Measurements from ENCODE around the gene COL5A3. TPM values are rescaled to one million over a fixed set of nuclear protein-coding genes. Genes with fewer than 3 reads are reported as not detected.

Gene COL5A3
- polyA plus RNA-seq, 1 donor from 2014 or later, result 0.11 TPM

GRCh38 chr19:9966448-9966847, 43.9 kb downstream of the COL5A3 start:
- H3K27me3 ChIP-seq (ENCODE audit: insufficient read depth, low read depth, low read length), result peaks cover 24% of the 10 kb centered on the region
- no peaks in the 10 kb centered on the region for H3K36me3 ChIP-seq (ENCODE audit: insufficient read depth, low read length)
- no peak overlapping the region for H3K9ac ChIP-seq (ENCODE audit: low read length)
- no peak overlapping the region for H2AFZ ChIP-seq (ENCODE audit: low read depth, low read length)
- no peaks in the 10 kb centered on the region for H3K79me2 ChIP-seq (replicated peaks; ENCODE audit: insufficient read depth, low read length)
- no peak overlapping the region for H3K4me2 ChIP-seq (ENCODE audit: low read length)
- no peak overlapping the region for H3K27ac ChIP-seq (ENCODE audit: low read length)
- H3K4me3 ChIP-seq (ENCODE audit: low read length), result no peak overlapping the region
- no peaks in the 10 kb centered on the region for H4K20me1 ChIP-seq (ENCODE audit: insufficient read depth)
- no peak for TF ChIP-seq REST (IDR thresholded peaks at IDR 0.05; ENCODE audit: borderline replicate concordance)
- no peaks in the 10 kb centered on the region for H3K9me2 ChIP-seq (ENCODE audit: insufficient read depth, low read length)
- H3F3A ChIP-seq (ENCODE audit: insufficient read depth, low read length, poor library complexity, severe bottlenecking), result no peaks in the 10 kb centered on the region
- H3K9me3 ChIP-seq (ENCODE audit: low read length), result no peaks in the 10 kb centered on the region

GRCh38 chr19:9966024-9966423, 44.3 kb downstream of the COL5A3 start:
- Histone ChIP-seq H2AFZ (ENCODE audit: low read depth, low read length) (no peak overlapping the region), H3K9me3 (ENCODE audit: low read length) (no peaks in the 10 kb centered on the region), H3K4me2 (ENCODE audit: low read length) (no peak overlapping the region), H3F3A (ENCODE audit: insufficient read depth, low read length, poor library complexity, severe bottlenecking) (no peaks in the 10 kb centered on the region), H3K9ac (ENCODE audit: low read length) (no peak overlapping the region), H3K79me2 (replicated peaks; ENCODE audit: insufficient read depth, low read length) (no peaks in the 10 kb centered on the region), H3K36me3 (ENCODE audit: insufficient read depth, low read length) (no peaks in the 10 kb centered on the region), H4K20me1 (ENCODE audit: insufficient read depth) (no peaks in the 10 kb centered on the region), H3K4me3 (ENCODE audit: low read length) (no peak overlapping the region), H3K27ac (ENCODE audit: low read length) (no peak overlapping the region), H3K27me3 (ENCODE audit: insufficient read depth, low read depth, low read length) (peaks cover 24% of the 10 kb centered on the region), H3K9me2 (ENCODE audit: insufficient read depth, low read length) (no peaks in the 10 kb centered on the region)
- no peak for TF ChIP-seq CTCF (IDR thresholded peaks at IDR 0.05; ENCODE audit: poor library complexity, severe bottlenecking)
- TF ChIP-seq EP300 (conservative IDR thresholded peaks at IDR 0.05; ENCODE audit: poor library complexity, severe bottlenecking), result no peak
- TF ChIP-seq RAD21 (conservative IDR thresholded peaks at IDR 0.05), result no peak
- no peak for TF ChIP-seq POLR2AphosphoS5 (IDR thresholded peaks at IDR 0.05)
- no peak for TF ChIP-seq EZH2 (IDR thresholded peaks at IDR 0.05; ENCODE audit: borderline replicate concordance, insufficient read depth, low read length, poor library complexity, severe bottlenecking)
- no peak for TF ChIP-seq REST (IDR thresholded peaks at IDR 0.05; ENCODE audit: borderline replicate concordance)
- no peak for TF ChIP-seq MXI1 (conservative IDR thresholded peaks at IDR 0.05; ENCODE audit: poor library complexity, severe bottlenecking)
- no peak for TF ChIP-seq SMC3 (conservative IDR thresholded peaks at IDR 0.05; ENCODE audit: poor library complexity)
- no peak for TF ChIP-seq TAF1 (IDR thresholded peaks at IDR 0.05; ENCODE audit: low read depth)

All from neural cell (in vitro differentiated cells).